NCI-H2227 treated with DMSO at 0.1 percent for 48 hours (cell line): Measurements from ENCODE around the gene LMO7.
A peak's percentile ranks its signal among the peaks of the same experiment; 100 is the strongest.
"Not testable (repeated sequence)": the region's sequence is repeated elsewhere in the genome, so short reads cannot be mapped to it uniquely, and the experiment has no call there.

Experiments used
- DNase-seq: peaks from one replicate; lab custom pipeline; 2025; lab: John Stamatoyannopoulos, UW

LMO7 gene

DNA sequence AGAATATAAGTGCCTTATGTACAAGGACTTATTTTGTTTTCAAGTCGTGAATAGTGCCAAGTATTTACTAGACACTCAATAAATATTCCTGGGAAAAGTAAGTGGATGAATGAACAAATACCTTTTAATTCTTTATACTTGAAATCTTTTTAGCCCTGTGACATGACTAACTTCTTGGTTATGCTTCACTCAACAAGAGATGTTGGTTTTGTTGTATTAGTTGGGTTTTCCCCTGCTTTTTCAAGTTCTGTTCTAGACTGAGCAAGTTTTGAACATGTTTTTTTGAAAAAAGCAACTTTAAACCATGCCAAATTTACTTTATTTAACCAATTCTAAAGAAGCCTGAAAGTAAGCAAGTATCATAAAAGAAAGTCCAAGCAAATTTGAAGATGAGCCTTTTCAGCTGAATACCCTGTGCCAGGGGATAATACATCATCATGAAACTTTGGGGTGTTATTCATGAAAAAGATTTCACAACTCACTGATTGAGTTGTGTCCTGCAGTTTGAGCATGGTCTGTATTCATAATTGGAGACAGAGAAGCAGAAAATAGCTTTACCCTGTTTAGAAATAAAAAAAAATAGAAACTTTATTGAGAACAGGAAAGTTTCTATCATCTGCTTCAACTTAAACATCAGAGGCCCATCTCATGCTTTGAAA is 11.1 kb downstream of the LMO7 start:
- no peak for DNase-seq

DNA sequence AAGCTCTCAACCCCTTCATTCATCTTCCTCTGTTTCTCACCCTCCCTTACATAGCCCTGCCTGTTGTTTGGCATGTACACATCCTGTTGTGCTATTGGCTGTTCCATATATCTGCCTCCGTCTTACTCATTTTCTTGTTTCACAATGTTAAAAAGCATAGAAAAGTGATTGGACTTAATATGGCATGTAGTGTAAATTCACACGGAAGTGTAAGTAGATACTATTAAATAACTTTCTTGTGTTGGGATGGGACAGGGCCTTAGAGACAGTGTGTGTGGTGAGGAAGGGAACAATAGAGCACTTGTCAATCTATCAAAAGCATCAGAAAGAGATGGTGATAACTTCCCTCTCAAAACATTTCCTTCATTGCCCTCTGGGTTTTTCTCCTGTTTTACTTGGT is 12.3 kb downstream of the LMO7 start:
- no peak for DNase-seq

- DNase-seq = no peak
Measured at GRCh38 chr13:75651013-75651412, 14.9 kb downstream of the LMO7 start.

DNA sequence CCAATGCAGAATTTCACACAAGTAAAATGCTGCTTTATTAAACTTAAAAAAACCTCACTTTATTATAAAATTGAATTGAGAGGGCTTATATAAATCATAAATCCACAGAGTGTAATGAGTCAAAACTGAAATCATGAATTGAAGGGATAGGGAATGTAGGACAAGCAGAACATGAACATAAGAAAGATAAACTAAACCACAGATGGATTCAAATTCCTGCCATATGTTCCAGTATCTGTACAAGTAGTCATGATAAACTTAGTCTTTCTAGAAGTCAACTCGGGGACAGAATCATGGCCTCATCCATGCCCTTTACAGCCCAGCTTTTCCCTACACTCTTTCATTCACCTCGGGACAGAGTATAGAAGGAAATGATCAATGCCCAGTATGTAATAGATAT is 16.6 kb downstream of the LMO7 start:
- no peak for DNase-seq

GRCh38 chr13:75656425-75656989 is 20.4 kb downstream of the LMO7 start:
- DNase-seq = no peak

GRCh38 chr13:75657111-75657510 is 21.0 kb downstream of the LMO7 start:
- DNase-seq = no peak

DNA sequence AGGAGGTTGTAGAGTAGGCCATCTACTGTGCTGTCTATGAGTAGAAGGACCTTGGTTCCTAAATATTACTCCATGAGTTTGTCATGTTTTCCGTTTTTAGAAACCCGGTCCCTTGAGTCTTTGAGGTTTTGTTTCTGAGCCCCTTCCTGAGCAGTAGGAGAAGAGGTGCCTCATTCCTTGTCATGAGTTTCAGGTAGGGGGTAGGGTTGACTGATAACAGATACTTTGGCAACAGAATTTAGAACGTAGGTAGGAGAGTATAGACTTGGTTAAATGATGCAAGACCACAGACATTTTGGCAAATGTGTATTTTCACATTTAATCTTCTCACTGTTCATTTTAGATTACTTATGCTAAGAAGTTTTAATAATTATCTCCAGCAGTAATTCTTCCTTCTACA is 24.6 kb downstream of the LMO7 start:
- DNase-seq = no peak

DNA sequence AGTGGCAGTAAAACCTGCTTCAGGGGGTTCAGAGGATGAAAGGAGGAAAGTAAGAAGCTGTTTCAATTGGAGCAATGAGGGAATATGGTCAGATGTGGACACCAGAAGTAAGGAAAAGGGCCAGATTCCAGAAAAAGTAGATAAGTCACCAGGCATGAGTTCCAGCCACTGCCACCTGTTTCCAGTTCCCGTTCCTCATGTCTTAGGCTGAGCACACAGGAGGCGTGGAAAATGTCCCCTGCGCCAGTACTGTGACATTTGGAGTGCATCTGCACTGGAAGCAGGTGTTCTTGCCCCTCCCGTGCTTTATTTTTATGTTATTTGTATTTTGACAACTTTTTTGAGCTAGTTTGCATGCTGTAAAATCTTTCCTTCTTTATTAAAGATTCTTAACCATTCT is 25.3 kb downstream of the LMO7 start:
- DNase-seq = no peak

DNA sequence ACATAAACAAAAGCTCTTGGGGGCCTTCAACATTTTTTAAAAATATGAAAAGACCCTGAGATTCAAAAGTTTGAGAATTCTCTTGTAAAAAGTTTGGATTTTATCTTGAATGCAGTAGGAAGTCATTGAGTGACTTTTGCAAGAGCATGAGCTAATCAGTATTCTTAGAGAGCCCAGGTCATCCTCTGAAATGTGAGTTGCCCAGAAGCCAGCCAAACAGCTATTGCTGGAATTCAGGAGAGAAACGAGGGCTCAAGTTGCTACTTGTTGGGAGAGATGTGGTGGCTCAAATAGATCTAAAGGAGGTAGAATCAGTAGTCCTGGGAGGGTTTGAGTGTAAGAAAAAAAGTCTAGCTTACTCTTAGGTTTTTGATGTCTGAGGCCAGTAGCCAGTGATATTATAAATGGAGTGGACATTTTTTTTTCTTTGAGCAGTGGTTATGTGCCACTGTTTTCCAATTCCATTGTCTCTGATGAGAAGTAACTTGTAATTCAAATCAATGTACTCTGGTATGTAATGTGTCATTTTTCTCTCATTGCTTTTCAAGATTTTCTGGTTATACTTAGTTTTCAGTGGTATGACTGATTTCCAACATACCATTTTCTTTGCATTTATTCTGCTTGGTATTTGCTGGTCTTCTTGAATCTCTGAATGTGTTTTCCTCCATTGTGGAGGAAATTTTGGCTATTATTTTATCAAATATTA is 30.7 kb downstream of the LMO7 start:
- DNase-seq = no peak

GRCh38 chr13:75669706-75670105 is 33.6 kb downstream of the LMO7 start:
- DNase-seq = no peak

DNA sequence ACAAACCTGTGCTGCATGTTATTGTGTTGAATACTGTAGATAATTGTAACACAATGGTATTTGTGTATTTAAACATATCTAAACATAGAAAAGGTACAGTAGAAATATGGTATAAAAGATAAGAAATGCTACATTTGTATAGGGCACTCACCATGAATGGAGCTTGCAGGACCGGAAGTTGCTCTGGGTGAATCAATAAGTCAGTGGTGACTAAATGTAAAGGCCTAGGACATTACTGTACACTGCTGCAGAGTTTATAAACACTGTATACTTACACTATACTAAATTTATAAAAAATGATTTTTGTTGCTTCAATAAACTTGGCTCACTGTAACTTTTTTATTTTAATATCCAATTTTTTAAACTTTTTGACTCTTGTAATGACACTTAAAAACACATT is 34.4 kb downstream of the LMO7 start:
- DNase-seq = no peak

GRCh38 chr13:75675421-75675820 is 39.3 kb downstream of the LMO7 start:
- no peak for DNase-seq

- no peak for DNase-seq
Measured at GRCh38 chr13:75679459-75679858, 43.3 kb downstream of the LMO7 start.

DNA sequence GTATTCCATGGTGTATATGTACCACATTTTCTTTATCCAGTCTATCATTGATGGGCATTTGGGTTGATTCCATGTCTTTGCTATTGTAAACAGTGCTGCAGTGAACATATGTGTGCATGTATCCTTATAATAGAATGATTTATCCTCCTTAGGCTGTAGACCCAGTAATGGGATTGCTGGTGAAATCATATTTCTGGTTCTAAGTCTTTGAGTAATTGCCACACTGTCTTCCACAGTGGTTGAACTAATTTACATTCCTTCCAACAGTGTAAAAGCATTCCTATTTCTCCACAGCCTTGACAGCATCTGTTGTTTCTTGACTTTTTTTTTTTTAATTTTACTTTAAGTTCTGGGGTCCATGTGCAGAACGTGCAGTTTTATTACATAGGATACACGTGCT is 44.1 kb downstream of the LMO7 start:
- not testable (repeated sequence) for DNase-seq

DNA sequence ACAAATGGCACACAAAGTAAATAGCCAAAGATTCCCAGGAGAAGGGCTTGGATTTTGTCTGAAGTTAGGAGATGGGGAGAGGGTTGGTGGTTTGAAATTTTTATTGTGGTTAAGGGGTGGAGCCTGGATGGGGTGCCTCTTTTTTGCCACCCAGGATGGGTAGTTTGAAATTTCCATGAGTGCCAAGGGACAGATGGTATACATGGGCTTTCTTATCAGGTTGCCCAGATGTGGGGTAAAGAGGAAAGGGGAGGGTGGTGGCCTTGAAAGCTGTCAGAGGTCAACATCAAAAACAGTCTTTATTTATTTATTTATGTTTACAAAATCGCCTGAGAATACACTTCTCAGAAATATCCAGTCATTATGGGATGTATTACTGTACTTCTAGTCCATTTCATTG is 46.2 kb downstream of the LMO7 start:
- no peak for DNase-seq

DNA sequence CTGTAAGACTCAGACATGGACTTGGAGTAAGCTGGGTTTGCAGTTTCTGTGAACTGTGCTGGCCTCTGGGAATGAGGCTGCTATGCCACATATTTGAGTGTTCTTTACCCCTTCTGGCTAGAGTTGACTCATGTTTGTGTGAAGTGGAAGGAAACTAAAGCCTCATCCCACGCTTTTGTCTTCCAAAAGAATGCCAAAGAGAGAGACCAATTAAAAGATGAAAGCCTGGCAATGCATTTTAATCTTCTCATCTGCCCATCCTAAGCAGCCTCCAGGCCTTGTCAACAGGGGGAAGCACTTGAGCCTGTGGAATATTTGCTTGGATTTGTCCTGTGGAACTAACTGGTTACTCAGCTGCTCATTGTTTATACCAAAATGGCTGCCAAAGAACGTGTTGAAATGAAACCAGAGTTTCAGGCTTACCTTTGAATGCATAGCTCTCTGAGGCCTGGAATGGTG is 49.1 kb downstream of the LMO7 start:
- no peak for DNase-seq

DNA sequence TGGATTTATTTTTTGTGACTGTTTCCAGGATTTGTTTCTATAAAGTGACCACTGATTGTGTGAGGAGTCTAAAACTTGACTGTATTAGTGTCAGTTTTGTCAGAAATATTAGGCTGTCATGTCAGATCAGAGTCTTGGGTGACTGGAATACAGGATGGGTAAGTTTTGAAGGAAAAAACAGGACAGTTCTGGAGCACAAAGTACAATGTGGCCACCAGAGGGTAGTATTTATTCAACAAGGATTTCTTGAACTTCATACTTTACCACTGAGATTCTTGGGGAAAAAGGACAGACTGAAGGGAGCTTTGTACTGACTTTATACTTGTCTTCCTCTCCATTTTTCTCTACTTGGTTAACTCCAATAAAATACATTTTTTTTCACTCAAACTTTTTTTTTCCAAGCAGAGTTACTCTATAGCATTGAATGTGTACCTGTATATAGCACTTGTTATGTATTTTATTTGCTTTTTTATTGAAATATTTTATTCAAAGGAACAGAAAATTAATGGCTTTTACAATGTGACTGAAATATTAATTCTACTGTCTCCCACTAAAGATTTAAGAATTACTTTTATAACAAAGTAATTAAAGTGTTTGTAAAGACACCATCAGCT is 51.1 kb downstream of the LMO7 start:
- DNase-seq = no peak

- DNase-seq = no peak
Measured at GRCh38 chr13:75689686-75690085, 53.6 kb downstream of the LMO7 start.

GRCh38 chr13:75690607-75691006 is 54.5 kb downstream of the LMO7 start:
- DNase-seq = no peak

- DNase-seq = no peak
Measured at GRCh38 chr13:75691183-75691582, 55.1 kb downstream of the LMO7 start.

GRCh38 chr13:75693227-75693626 is 57.1 kb downstream of the LMO7 start:
- DNase-seq = no peak

DNA sequence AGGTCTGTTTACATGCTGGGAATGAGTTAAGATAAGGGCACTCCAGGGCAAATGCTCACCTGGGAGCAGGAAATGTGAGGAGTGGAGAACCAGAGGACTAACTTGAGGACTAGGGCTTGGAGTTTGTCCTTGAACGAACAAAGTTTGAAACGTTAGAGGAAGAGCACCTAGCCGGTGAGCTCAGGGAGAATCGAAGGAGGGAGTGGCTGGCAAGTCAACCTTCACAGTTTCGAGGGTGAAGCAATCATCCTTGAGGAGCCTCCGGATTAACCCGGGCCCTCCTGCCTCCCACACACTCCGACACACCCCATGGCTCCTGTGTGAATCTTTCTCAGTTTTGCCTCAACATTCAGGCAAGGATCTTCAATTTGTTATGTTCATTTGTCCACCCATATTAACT is 58.6 kb downstream of the LMO7 start:
- DNase-seq = no peak

DNA sequence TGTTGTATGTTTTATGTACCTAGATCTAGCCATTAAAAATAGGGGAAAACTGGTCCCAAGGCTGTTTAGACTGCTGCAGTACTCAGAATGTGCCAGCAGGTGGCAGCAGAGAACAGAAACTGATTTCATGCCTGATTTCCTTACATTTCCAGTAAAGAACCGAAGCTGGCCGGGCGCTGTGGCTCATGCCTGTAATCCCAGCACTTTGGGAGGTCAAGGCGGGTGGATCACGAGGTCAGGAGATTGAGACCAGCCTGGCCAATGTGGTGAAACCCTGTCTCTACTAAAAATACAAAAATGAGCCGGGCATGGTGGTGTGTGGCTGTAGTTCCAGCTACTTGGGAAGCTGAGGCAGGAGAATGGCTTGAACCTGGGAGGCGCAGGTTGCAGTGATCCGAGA is 59.8 kb downstream of the LMO7 start:
- peak; percentile 29 for DNase-seq
